HepG2 (cell line): ENCODE data around the gene SAMD14. TPM values are rescaled to one million over a fixed set of nuclear protein-coding genes. Genes with fewer than 3 reads are reported as not detected.

ENCODE experiments used
- CHCHD3 ChIP-seq: sonication (generic); formaldehyde crosslinking; IDR thresholded peaks from 2 replicates; pipeline ENCODE4 v1.8.0; 2022; ENCODE audit warnings: mild to moderate bottlenecking, missing genetic modification reagents, moderate library complexity
- DMTF1 ChIP-seq: sonication (generic); formaldehyde crosslinking; IDR thresholded peaks from 2 replicates; pipeline ENCODE4 v1.4.0; 2020; ENCODE audit warnings: mild to moderate bottlenecking, missing genetic modification reagents
- KLF13 ChIP-seq: sonication (generic); formaldehyde crosslinking; IDR thresholded peaks from 2 replicates; pipeline ENCODE4 v1.4.0; 2020; ENCODE audit warnings: mild to moderate bottlenecking, missing genetic modification reagents
- RELA ChIP-seq: sonication (generic); formaldehyde crosslinking; IDR thresholded peaks from 2 replicates; pipeline ENCODE4 v1.4.0; 2020; ENCODE audit warnings: missing genetic modification reagents
- SMC3 ChIP-seq: IDR thresholded peaks from 2 replicates; pipeline ENCODE4 v1.6.1; 2011; ENCODE audit warnings: low read length, improper control_type of control experiment
- U2AF2 ChIP-seq: fragments of 200-400 bp; formaldehyde crosslinking; IDR thresholded peaks from 2 replicates; pipeline ENCODE4 v1.6.1; 2017; ENCODE audit warnings: low read depth, mild to moderate bottlenecking, low read length
- ZNF138 ChIP-seq: sonication (generic); formaldehyde crosslinking; IDR thresholded peaks from 2 replicates; pipeline ENCODE4 v1.5.0; 2020; ENCODE audit warnings: mild to moderate bottlenecking, low read depth, missing genetic modification reagents
- ZNF142 ChIP-seq: sonication (generic); formaldehyde crosslinking; IDR thresholded peaks from 2 replicates; pipeline ENCODE4 v1.4.0; 2020; ENCODE audit warnings: missing genetic modification reagents
- ZNF292 ChIP-seq: sonication (generic); formaldehyde crosslinking; IDR thresholded peaks from 2 replicates; pipeline ENCODE4 v1.8.1; 2022; ENCODE audit warnings: mild to moderate bottlenecking, low read depth, missing genetic modification reagents, borderline replicate concordance
- ZNF296 ChIP-seq: sonication (generic); formaldehyde crosslinking; conservative IDR thresholded peaks from 2 replicates; pipeline ENCODE4 v1.5.0; 2020; ENCODE audit warnings: mild to moderate bottlenecking, missing genetic modification reagents
- ZNF670 ChIP-seq: sonication (generic); formaldehyde crosslinking; IDR thresholded peaks from 2 replicates; pipeline ENCODE4 v1.8.0; 2022; ENCODE audit warnings: mild to moderate bottlenecking, missing genetic modification reagents, borderline replicate concordance
- ZNF7 ChIP-seq: IDR thresholded peaks from 2 replicates; pipeline ENCODE4 v1.6.1; 2016; ENCODE audit warnings: missing biosample characterization, missing genetic modification reagents
- polyA plus RNA-seq, 8 experiments: library from polyadenylated mRNA; depleted of rRNA in 3 of 8; stranded (reverse) in 7 of 8; unstranded in 1 of 8; fragments of >200 nt; fragmentation: Illumina TruSeq in 4 of 8; extraction: Trizol in 4 of 8; gene quantifications; 2 replicates each; pipeline versions ENCODE4 v1.2.1 to v1.2.3, GENCODE V29; 2011 to 2016; ENCODE audit warnings: low read depth in 4 of 8, missing spikeins in 1 of 8, mixed read lengths in 1 of 8; ENCODE audit not compliant: insufficient read depth in 1 of 8
- total RNA-seq, 5 experiments: library from RNA; depleted of rRNA; stranded (reverse); fragments of >200 nt; fragmentation: Illumina TruSeq; extraction: Trizol; gene quantifications; 2 replicates each; pipeline ENCODE4 v1.2.3, GENCODE V29; 2016; ENCODE audit warnings: low read depth in 1 of 5
- TF ChIP-seq, protein P1 (sequence below): IDR thresholded peaks from 2 replicates; pipeline ENCODE4 v1.6.1; 2016; ENCODE audit warnings: low read depth
- TF ChIP-seq, protein P2 (sequence below), 2 experiments: sonication (generic) in 1 of 2; formaldehyde crosslinking in 1 of 2; IDR thresholded peaks; 2 replicates each; pipeline versions ENCODE4 v1.5.1 to v1.6.1; 2011 to 2020; ENCODE audit warnings: borderline replicate concordance in 1 of 2, low read depth in 1 of 2, low read length in 1 of 2, mild to moderate bottlenecking in 1 of 2, missing genetic modification reagents in 1 of 2, moderate library complexity in 1 of 2

SAMD14 gene
- total and polyA plus RNA-seq, 2 of the 13 experiments (the other 11 are each of a cell fraction or from before 2014, with no cell fraction given), result 0.07 to 0.22 TPM

- TF ChIP-seq, protein P1, sequence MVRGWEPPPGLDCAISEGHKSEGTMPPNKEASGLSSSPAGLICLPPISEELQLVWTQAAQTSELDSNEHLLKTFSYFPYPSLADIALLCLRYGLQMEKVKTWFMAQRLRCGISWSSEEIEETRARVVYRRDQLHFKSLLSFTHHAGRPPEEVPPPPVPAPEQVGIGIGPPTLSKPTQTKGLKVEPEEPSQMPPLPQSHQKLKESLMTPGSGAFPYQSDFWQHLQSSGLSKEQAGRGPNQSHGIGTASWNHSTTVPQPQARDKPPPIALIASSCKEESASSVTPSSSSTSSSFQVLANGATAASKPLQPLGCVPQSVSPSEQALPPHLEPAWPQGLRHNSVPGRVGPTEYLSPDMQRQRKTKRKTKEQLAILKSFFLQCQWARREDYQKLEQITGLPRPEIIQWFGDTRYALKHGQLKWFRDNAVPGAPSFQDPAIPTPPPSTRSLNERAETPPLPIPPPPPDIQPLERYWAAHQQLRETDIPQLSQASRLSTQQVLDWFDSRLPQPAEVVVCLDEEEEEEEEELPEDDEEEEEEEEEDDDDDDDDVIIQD (CRISPR knock-in tag), result no peak
- no peak for TF ChIP-seq DMTF1 (CRISPR knock-in tag)
- TF ChIP-seq ZNF138, result no peak
- TF ChIP-seq ZNF296 (CRISPR knock-in tag), result no peak
- TF ChIP-seq CHCHD3 (CRISPR knock-in tag), result no peak
- TF ChIP-seq, protein P2, sequence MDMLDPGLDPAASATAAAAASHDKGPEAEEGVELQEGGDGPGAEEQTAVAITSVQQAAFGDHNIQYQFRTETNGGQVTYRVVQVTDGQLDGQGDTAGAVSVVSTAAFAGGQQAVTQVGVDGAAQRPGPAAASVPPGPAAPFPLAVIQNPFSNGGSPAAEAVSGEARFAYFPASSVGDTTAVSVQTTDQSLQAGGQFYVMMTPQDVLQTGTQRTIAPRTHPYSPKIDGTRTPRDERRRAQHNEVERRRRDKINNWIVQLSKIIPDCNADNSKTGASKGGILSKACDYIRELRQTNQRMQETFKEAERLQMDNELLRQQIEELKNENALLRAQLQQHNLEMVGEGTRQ (IDR thresholded peaks at IDR 0.05; ENCODE audit: low read depth, low read length), result no peak
- TF ChIP-seq, protein P2 (CRISPR knock-in tag; IDR thresholded peaks at IDR 0.05; ENCODE audit: borderline replicate concordance), result no peak
- no peak for TF ChIP-seq RELA (CRISPR knock-in tag)
- TF ChIP-seq ZNF670, result no peak
- TF ChIP-seq U2AF2, result no peak
- no peak for TF ChIP-seq KLF13 (CRISPR knock-in tag)
- no peak for TF ChIP-seq SMC3
- TF ChIP-seq ZNF142 (CRISPR knock-in tag), result no peak
- TF ChIP-seq ZNF292, result no peak
- peak; percentile 86 for TF ChIP-seq ZNF7 (CRISPR knock-in tag)
- TF ChIP-seq, all 625 proteins: peak for 3
Observed at GRCh38 chr17:50157891-50158290, 27.9 kb upstream of the SAMD14 start (continued).
